DND-41 (cell line): ENCODE data around the gene TOMM20.
"Not testable (repeated sequence)": the region's sequence is repeated elsewhere in the genome, so short reads cannot be mapped to it uniquely, and the experiment has no call there.

ENCODE experiments used
- EZH2 ChIP-seq: IDR thresholded peaks from 3 replicates; pipeline ENCODE4 v1.6.1; 2012; ENCODE audit warnings: borderline replicate concordance, low read depth, mild to moderate bottlenecking, moderate library complexity, low read length, inconsistent platforms; ENCODE audit not compliant: severe bottlenecking
- TF ChIP-seq, protein P1 (sequence below): IDR thresholded peaks from 2 replicates; pipeline ENCODE4 v1.5.1; 2012; ENCODE audit warnings: borderline replicate concordance, low read length, moderate library complexity, mild to moderate bottlenecking; ENCODE audit not compliant: poor library complexity, severe bottlenecking; ENCODE audit errors: extremely low read depth

DNA sequence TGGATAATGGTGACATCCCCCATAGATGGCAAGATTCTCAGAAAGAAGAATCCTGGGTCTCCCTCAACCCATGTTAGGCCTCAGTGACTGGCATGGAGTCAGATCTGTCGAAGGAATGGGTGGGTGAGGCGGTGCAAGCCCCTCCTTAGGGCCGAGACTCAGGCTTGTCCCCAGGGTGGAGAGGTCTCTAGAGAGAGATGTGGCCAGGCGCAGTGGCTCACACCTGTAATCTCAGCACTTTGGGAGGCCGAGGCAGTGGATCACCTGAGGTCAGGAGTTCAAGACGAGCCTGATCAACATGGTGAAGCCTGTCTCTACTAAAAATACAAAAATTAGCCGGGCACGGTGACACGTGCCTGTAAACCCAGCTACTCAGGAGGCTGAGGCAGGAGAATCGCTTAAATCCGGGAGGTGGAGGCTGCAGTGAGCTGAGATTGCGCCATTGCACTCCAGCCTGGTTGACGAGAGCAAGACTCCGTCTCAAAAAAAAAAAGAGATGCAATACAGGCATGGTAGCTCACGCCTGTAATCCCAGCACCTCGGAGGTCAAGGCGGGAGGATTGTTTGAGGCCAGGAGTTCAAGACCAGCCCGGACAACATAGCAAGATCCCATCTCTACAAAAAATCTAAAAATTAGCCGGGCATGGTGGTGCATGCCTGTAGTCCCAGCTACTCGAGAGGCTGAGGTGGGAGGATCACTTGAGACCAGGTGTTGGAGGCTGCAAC is 37.2 kb downstream of the TOMM20 start:
- TF ChIP-seq, protein P1, sequence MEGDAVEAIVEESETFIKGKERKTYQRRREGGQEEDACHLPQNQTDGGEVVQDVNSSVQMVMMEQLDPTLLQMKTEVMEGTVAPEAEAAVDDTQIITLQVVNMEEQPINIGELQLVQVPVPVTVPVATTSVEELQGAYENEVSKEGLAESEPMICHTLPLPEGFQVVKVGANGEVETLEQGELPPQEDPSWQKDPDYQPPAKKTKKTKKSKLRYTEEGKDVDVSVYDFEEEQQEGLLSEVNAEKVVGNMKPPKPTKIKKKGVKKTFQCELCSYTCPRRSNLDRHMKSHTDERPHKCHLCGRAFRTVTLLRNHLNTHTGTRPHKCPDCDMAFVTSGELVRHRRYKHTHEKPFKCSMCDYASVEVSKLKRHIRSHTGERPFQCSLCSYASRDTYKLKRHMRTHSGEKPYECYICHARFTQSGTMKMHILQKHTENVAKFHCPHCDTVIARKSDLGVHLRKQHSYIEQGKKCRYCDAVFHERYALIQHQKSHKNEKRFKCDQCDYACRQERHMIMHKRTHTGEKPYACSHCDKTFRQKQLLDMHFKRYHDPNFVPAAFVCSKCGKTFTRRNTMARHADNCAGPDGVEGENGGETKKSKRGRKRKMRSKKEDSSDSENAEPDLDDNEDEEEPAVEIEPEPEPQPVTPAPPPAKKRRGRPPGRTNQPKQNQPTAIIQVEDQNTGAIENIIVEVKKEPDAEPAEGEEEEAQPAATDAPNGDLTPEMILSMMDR = not testable (repeated sequence)
- not testable (repeated sequence) for TF ChIP-seq EZH2
